Neuron (in vitro differentiated cells): Measurements from ENCODE around the gene KRTAP10-12.

Experiments used
- H2AFZ ChIP-seq: one replicate; pipeline ENCODE4 v1.6.1; 2013; ENCODE audit warnings: low read depth, mild to moderate bottlenecking, inconsistent platforms, low read length, moderate library complexity
- H3K27me3 ChIP-seq: one replicate; pipeline ENCODE4 v1.6.1; 2013; ENCODE audit warnings: low read length; ENCODE audit not compliant: insufficient read depth
- H3K36me3 ChIP-seq: one replicate; pipeline ENCODE4 v1.6.1; 2013; ENCODE audit warnings: low read length; ENCODE audit not compliant: insufficient read depth
- H3K4me1 ChIP-seq: one replicate; pipeline ENCODE4 v1.6.1; 2013; ENCODE audit warnings: low read length; ENCODE audit not compliant: insufficient read depth
- H3K4me3 ChIP-seq: 2 replicates; pipeline ENCODE4 v1.5.1; 2013; ENCODE audit warnings: mild to moderate bottlenecking, low read length, moderate library complexity
- H3K9me3 ChIP-seq: one replicate; pipeline ENCODE4 v1.6.1; 2013; ENCODE audit warnings: low read length

The KRTAP10-12 gene

GRCh38 chr21:44704636-44705001 is 7.6 kb downstream of the KRTAP10-12 start:
- H2AFZ ChIP-seq: no peak overlapping the region
- peaks cover 84% of the 10 kb centered on the region for H3K27me3 ChIP-seq
- peaks cover 12% of the 10 kb centered on the region for H3K4me1 ChIP-seq
- H3K4me3 ChIP-seq: no peak overlapping the region
- H3K9me3 ChIP-seq: peaks cover 3% of the 10 kb centered on the region
- H3K36me3 ChIP-seq: no peaks in the 10 kb centered on the region

DNA sequence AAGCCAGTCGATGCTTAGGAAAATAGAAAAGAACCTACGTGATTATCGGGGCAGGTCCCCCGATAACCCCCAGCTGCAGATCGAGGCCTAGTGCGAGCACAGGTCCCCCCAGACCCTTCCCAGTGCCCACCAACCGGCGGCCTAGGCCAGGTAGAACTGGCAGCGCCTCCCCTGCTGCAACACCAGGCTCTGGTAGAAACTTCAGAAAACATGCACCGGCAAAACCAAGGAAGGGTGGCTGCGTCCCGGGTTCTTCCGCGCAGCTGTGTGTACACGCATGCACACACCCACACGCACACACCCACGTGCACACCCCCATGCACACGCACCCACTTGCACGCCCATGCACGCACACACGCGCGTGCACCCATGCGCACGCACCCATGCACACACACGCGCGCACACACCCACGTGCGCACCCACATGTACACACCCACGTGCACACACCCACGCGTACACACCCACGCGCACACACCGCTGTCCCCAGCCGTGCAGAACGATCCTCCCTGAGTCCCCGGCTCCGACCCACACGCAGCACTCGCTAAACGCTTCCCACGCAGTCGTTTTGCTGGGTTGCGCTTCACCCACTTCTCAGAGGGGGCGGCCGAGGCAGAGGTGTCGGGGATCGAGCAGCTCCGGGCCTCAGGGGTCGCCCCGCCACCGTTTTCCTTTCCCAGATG is 9.2 kb downstream of the KRTAP10-12 start:
- Histone ChIP-seq H3K9me3 (peaks cover 3% of the 10 kb centered on the region), H3K27me3 (peaks cover 84% of the 10 kb centered on the region), H2AFZ (no peak overlapping the region), H3K4me1 (peaks cover 5% of the 10 kb centered on the region), H3K36me3 (no peaks in the 10 kb centered on the region), H3K4me3 (no peak overlapping the region)

DNA sequence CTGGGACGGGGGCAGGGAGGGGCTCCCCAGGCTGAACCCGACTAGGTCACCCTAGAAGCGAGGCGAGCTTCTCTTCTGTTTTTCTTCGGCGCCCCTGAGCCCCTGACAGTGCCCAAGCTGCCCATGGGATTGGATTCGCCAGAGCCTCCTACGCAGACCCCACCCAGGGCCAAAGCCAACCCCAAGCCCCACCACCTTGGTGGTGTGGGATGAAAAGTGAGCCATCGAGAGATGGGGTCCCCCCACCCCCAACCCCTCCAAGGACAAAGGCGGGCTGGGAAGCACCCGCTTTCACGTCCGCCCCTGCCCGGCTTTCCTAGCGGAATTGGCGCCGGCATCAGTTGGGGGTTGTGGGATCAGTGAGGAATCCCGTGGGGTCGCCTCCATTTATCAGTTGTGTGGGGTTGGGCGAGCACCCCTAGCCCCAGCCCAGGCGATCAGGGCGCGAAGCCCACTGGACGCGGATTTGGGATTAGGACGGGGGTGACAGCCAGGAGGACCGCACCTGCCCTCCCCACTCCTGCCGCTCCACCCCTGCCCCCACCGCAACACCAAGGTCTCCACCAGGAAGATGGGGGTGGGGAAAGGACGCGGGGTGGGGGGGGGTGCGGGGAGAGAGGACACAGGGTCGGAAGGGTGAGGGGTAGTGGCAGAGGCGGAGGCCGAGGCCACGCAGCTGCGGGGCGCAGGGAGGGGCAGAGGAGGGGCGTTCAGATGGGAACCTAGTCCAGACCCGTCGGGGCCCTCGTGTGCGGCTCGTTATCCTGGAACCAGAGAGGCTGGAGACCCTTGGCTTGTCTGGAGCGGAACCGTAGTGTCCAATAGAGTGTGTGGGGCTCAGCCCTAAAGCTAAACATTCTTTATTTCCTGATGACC is 10.0 kb downstream of the KRTAP10-12 start:
- Histone ChIP-seq H3K4me3 (no peak overlapping the region), H3K4me1 (peaks cover 11% of the 10 kb centered on the region), H3K36me3 (no peaks in the 10 kb centered on the region), H3K9me3 (peaks cover 3% of the 10 kb centered on the region), H3K27me3 (peaks cover 89% of the 10 kb centered on the region), H2AFZ (no peak overlapping the region)

- Histone ChIP-seq H3K4me3 (no peak overlapping the region), H2AFZ (no peak overlapping the region), H3K9me3 (peaks cover 3% of the 10 kb centered on the region), H3K4me1 (peaks cover 11% of the 10 kb centered on the region), H3K27me3 (peaks cover 88% of the 10 kb centered on the region), H3K36me3 (no peaks in the 10 kb centered on the region)
These were observed 11.4 kb downstream of the KRTAP10-12 start for GRCh38 chr21:44708213-44708865.

- Histone ChIP-seq H3K4me1 (peaks cover 11% of the 10 kb centered on the region), H3K27me3 (peaks cover 87% of the 10 kb centered on the region), H2AFZ (no peak overlapping the region), H3K36me3 (no peaks in the 10 kb centered on the region), H3K4me3 (no peak overlapping the region), H3K9me3 (peaks cover 3% of the 10 kb centered on the region)
These were observed 12.0 kb downstream of the KRTAP10-12 start for GRCh38 chr21:44708866-44709425.

DNA sequence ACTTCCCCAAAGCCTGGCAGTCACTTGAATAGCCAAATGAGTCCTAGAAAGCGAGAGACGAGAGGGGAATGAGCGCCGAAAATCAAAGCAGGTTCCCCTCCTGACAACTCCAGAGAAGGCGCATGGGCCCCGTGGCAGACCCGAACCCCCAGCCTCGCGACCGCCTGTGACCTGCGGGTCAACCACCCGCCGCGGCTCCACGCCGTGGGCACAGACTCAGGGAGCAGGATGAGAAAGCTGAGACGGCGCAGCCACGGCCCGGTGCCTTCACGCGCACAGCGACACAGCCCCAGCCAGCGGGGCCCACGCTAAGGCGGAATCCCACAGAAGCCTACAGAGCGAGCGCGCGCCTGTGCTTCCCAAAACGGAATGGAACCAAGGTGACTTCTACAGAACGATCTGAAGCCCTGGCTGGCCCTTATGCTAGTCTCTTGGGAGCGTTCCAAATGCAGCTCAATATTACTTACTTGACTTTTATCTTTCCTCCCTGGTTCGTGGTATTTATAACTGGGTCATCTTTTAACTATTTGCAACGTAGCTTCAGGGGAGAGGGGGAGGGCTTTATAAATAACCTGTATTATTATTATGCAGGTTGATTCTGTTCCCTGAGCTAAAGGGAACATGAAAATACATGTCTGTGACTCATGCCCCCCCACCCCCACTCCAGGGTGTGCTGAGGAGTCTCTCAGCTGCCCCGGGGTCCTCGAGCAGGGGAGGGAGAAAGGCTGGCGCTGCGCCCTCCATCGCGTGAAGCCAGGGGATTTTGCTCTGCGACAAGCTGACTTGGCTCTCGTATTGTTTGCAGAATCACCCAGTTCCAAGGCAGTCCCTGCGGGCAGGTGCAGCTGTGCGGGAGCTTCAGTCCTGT is 12.7 kb downstream of the KRTAP10-12 start:
- peaks cover 85% of the 10 kb centered on the region for H3K27me3 ChIP-seq
- peaks cover 11% of the 10 kb centered on the region for H3K4me1 ChIP-seq
- H2AFZ ChIP-seq: no peak overlapping the region
- no peaks in the 10 kb centered on the region for H3K36me3 ChIP-seq
- peaks cover 3% of the 10 kb centered on the region for H3K9me3 ChIP-seq
- H3K4me3 ChIP-seq: no peak overlapping the region

- peaks cover 11% of the 10 kb centered on the region for H3K4me1 ChIP-seq
These were observed 13.3 kb downstream of the KRTAP10-12 start for GRCh38 chr21:44710294-44710665.

DNA sequence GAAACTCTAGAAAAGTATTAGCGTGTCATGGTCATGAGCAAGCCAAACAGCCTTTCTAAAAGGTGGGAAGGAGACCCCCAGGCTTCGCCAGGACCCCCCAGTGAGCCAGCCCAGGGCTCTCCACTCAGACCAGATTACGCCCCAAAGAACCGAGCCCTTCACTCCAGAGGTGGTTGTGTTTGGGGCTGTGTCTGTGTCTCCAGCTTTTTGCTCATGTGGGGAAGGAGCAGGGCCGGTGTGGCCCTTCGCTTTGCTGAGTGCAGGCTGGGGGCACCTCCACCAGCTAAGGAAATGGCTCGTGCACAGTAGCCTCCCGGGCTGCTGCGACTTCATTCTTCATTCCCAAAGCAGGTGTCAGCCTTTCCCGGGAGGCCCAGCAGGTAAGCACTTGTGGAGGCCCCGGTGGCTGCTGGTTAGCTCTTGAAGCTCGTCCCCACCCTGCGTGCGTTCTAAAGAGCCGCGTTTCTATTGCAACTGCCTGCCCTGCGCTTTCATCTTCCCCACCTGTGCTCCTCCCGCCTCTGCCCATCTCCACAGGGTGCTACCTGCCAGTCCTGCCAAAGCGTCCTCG is 13.9 kb downstream of the KRTAP10-12 start:
- peaks cover 3% of the 10 kb centered on the region for H3K9me3 ChIP-seq
- H3K27me3 ChIP-seq: peaks cover 90% of the 10 kb centered on the region
- no peaks in the 10 kb centered on the region for H3K36me3 ChIP-seq
- no peak overlapping the region for H3K4me3 ChIP-seq
- peaks cover 11% of the 10 kb centered on the region for H3K4me1 ChIP-seq
- no peak overlapping the region for H2AFZ ChIP-seq

More at GRCh38 chr21:44710294-44710665, 13.3 kb downstream of the KRTAP10-12 start:
- no peaks in the 10 kb centered on the region for H3K36me3 ChIP-seq
- peaks cover 87% of the 10 kb centered on the region for H3K27me3 ChIP-seq
- H2AFZ ChIP-seq: no peak overlapping the region
- H3K9me3 ChIP-seq: peaks cover 3% of the 10 kb centered on the region
- no peak overlapping the region for H3K4me3 ChIP-seq

DNA sequence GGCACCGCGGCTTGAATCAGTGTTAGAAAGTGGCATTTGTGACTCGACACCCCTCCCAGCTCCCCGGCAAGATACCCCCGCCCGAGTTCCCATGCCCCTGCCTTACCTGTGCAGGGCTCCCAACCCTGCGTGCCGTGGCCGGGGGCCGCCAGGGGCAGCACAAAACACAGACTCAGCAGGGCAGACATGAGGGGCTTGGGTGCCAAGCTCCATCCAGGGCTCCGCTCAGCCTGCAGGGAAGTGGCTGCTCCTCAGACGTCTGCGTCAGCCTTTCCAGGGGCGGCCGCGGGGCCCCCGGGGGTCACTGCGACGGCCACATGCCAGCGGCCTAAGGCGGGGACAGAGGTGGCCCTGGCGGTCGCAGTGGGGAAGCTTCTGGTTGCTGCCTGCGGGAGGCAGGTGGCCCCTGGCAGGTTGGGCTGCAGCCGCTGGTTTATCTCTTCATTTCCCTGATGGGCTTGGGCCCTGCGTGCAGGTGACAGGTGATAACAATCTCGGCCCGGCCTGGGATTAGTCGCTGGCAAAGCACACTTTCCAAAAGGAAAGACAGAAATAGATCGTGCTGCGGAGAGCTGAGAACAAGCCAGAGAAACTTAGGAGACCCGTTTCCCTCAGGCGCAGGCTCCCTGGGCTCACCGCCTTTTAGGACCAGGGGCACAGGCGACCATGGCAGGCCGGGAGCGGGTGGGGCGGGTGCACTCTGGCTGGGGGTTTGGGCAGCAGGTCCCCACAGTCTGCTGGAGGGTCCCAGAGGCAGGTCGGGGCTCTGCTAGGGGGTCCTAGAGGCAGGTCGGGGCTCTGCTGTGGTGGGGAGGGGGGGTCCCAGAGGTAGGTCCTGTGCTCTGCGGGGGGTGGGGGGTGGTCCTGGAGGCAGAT is 14.6 kb downstream of the KRTAP10-12 start, which contains the start of gene TSPEAR:
Gene TSPEAR, minus strand, starts transcription at position 246 of the 876 bp plus-strand sequence. Its CDS starts 58 bp downstream, at position 188.
- Histone ChIP-seq H3K27me3 (peaks cover 87% of the 10 kb centered on the region), H3K36me3 (no peaks in the 10 kb centered on the region), H3K4me1 (peaks cover 11% of the 10 kb centered on the region), H3K9me3 (no peaks in the 10 kb centered on the region), H3K4me3 (no peak within 1 kb of the TSS), H2AFZ (no peak within 1 kb of the TSS)

GRCh38 chr21:44712203-44713028 is 15.4 kb downstream of the KRTAP10-12 start:
- H3K9me3 ChIP-seq: no peaks in the 10 kb centered on the region
- H3K27me3 ChIP-seq: peaks cover 79% of the 10 kb centered on the region
- H3K36me3 ChIP-seq: no peaks in the 10 kb centered on the region
- H2AFZ ChIP-seq: no peak overlapping the region
- H3K4me1 ChIP-seq: peaks cover 11% of the 10 kb centered on the region
- H3K4me3 ChIP-seq: no peak overlapping the region

- Histone ChIP-seq H3K36me3 (no peaks in the 10 kb centered on the region), H2AFZ (no peak overlapping the region), H3K4me3 (no peak overlapping the region), H3K27me3 (peaks cover 72% of the 10 kb centered on the region), H3K9me3 (no peaks in the 10 kb centered on the region), H3K4me1 (peaks cover 12% of the 10 kb centered on the region)
These were observed 16.2 kb downstream of the KRTAP10-12 start for GRCh38 chr21:44713130-44713529.
